ENCODE data around the gene UNC5B. TPM values are rescaled to one million over a fixed set of nuclear protein-coding genes. Genes with fewer than 3 reads are reported as not detected.
"Not testable (repeated sequence)": the region's sequence is repeated elsewhere in the genome, so short reads cannot be mapped to it uniquely, and the experiment has no call there.

Gene UNC5B
- total and polyA plus RNA-seq, 2 experiments from 2014 or later = 2.7 to 6.5 TPM

- in situ Hi-C loops (cut with MboI) = no loop called here
- 0 out of 2 replicates have a peak, but pooled peaks cover under 1% of the 10 kb centered on the region for H3K27me3 ChIP-seq (replicated peaks; ENCODE audit: insufficient read depth)
- peak overlapping the region; percentile 94 for H2AFZ ChIP-seq
- WGBS, 2 experiments (ENCODE audit: low coverage in 1 of 2, low lambda C conversion rate in 2 of 2, missing lambda C conversion rate in 2 of 2) = 31% methylated on average over 8 of the region's 8 CpGs
- H3K9me2 ChIP-seq (ENCODE audit: insufficient read depth) = no peaks in the 10 kb centered on the region
- peak overlapping the region; percentile 81 for H3K9ac ChIP-seq
- H3F3A ChIP-seq (ENCODE audit: insufficient read depth) = no peaks in the 10 kb centered on the region
- H4K20me1 ChIP-seq (ENCODE audit: insufficient read depth) = no peaks in the 10 kb centered on the region
- DNase-seq = peak; percentile 60
- H3K79me2 ChIP-seq (ENCODE audit: insufficient read depth) = peaks cover 19% of the 10 kb centered on the region
- no peaks in the 10 kb centered on the region for H3K9me3 ChIP-seq (ENCODE audit: low read depth)
- H3K27ac ChIP-seq = peak overlapping the region; percentile 13
- H3K4me1 ChIP-seq (ENCODE audit: insufficient read depth) = peaks cover 8% of the 10 kb centered on the region
- TF ChIP-seq EZH2phosphoT487 (IDR thresholded peaks at IDR 0.05; ENCODE audit: insufficient read depth, low read depth) (no peak), EZH2 (IDR thresholded peaks at IDR 0.05; ENCODE audit: insufficient read depth, poor library complexity, severe bottlenecking) (no peak)
- no peaks in the 10 kb centered on the region for H3K36me3 ChIP-seq (ENCODE audit: low read depth)
- H3K4me2 ChIP-seq (ENCODE audit: unreplicated experiment) = peak overlapping the region; percentile 97
- H3K4me3 ChIP-seq = peak overlapping the region; percentile 80
Observed at GRCh38 chr10:71216751-71217265, 4.4 kb downstream of the UNC5B start.

GRCh38 chr10:71217266-71218045 lies 5.1 kb downstream of the UNC5B start:
- Histone ChIP-seq H3K9me3 (ENCODE audit: low read depth) (no peaks in the 10 kb centered on the region), H2AFZ (peak overlapping the region; percentile 94), H3K9ac (peak overlapping the region; percentile 81), H3K79me2 (ENCODE audit: insufficient read depth) (peaks cover 19% of the 10 kb centered on the region), H3K36me3 (ENCODE audit: low read depth) (no peaks in the 10 kb centered on the region), H3K4me1 (ENCODE audit: insufficient read depth) (peaks cover 8% of the 10 kb centered on the region), H3K27me3 (replicated peaks; ENCODE audit: insufficient read depth) (no peaks in the 10 kb centered on the region), H3K27ac (peak overlapping the region; percentile 13), H3K9me2 (ENCODE audit: insufficient read depth) (no peaks in the 10 kb centered on the region), H4K20me1 (ENCODE audit: insufficient read depth) (no peaks in the 10 kb centered on the region), H3K4me2 (ENCODE audit: unreplicated experiment) (peak overlapping the region; percentile 97), H3F3A (ENCODE audit: insufficient read depth) (no peaks in the 10 kb centered on the region), H3K4me3 (peak overlapping the region; percentile 80)
- peak; percentile 62 for DNase-seq
- no peak for TF ChIP-seq EZH2 (IDR thresholded peaks at IDR 0.05; ENCODE audit: insufficient read depth, poor library complexity, severe bottlenecking)
- no peak for TF ChIP-seq EZH2phosphoT487 (IDR thresholded peaks at IDR 0.05; ENCODE audit: insufficient read depth, low read depth)
- 4% methylated on average over 42 to 57 of the region's 57 CpGs for WGBS, 2 experiments (ENCODE audit: low coverage in 1 of 2, low lambda C conversion rate in 2 of 2, missing lambda C conversion rate in 2 of 2)
- in situ Hi-C loops (cut with MboI) = no loop called here

GRCh38 chr10:71218046-71218650 lies 5.8 kb downstream of the UNC5B start:
- WGBS, 2 experiments (ENCODE audit: low coverage in 1 of 2, low lambda C conversion rate in 2 of 2, missing lambda C conversion rate in 2 of 2) = 41 to 71% methylated on average over 1 to 4 of the region's 4 CpGs
- H3K36me3 ChIP-seq (ENCODE audit: low read depth) = no peaks in the 10 kb centered on the region
- no peaks in the 10 kb centered on the region for H3K9me2 ChIP-seq (ENCODE audit: insufficient read depth)
- H3K4me2 ChIP-seq (ENCODE audit: unreplicated experiment) = peak overlapping the region; percentile 97
- peaks cover 13% of the 10 kb centered on the region for H3K4me1 ChIP-seq (ENCODE audit: insufficient read depth)
- H3K9ac ChIP-seq = peak overlapping the region; percentile 81
- no peaks in the 10 kb centered on the region for H4K20me1 ChIP-seq (ENCODE audit: insufficient read depth)
- no peak overlapping the region for H3K27ac ChIP-seq
- in situ Hi-C loops (cut with MboI) = no loop called here
- peaks cover 19% of the 10 kb centered on the region for H3K79me2 ChIP-seq (ENCODE audit: insufficient read depth)
- H3K4me3 ChIP-seq = peak overlapping the region; percentile 80
- TF ChIP-seq EZH2 (IDR thresholded peaks at IDR 0.05; ENCODE audit: insufficient read depth, poor library complexity, severe bottlenecking) = no peak
- no peaks in the 10 kb centered on the region for H3F3A ChIP-seq (ENCODE audit: insufficient read depth)
- H3K9me3 ChIP-seq (ENCODE audit: low read depth) = no peaks in the 10 kb centered on the region
- H2AFZ ChIP-seq = peak overlapping the region; percentile 94
- DNase-seq = peak; percentile 63
- H3K27me3 ChIP-seq (replicated peaks; ENCODE audit: insufficient read depth) = no peaks in the 10 kb centered on the region

- no peak overlapping the region for H3K9ac ChIP-seq
- no peak overlapping the region for H2AFZ ChIP-seq
- no peaks in the 10 kb centered on the region for H3K27me3 ChIP-seq (replicated peaks; ENCODE audit: insufficient read depth)
- no peaks in the 10 kb centered on the region for H4K20me1 ChIP-seq (ENCODE audit: insufficient read depth)
- no peak for DNase-seq
- 91 to 95% methylated on average over 5 of the region's 5 CpGs for WGBS, 2 experiments (ENCODE audit: low coverage in 1 of 2, low lambda C conversion rate in 2 of 2, missing lambda C conversion rate in 2 of 2)
- no peak overlapping the region for H3K4me3 ChIP-seq
- H3K4me2 ChIP-seq (ENCODE audit: unreplicated experiment) = no peak overlapping the region
- H3K27ac ChIP-seq = no peak overlapping the region
- in situ Hi-C loops (cut with MboI) = no loop called here
- H3K9me2 ChIP-seq (ENCODE audit: insufficient read depth) = no peaks in the 10 kb centered on the region
- no peaks in the 10 kb centered on the region for H3F3A ChIP-seq (ENCODE audit: insufficient read depth)
- no peaks in the 10 kb centered on the region for H3K9me3 ChIP-seq (ENCODE audit: low read depth)
- H3K36me3 ChIP-seq (ENCODE audit: low read depth) = no peaks in the 10 kb centered on the region
- no peak for TF ChIP-seq EZH2phosphoT487 (IDR thresholded peaks at IDR 0.05; ENCODE audit: insufficient read depth, low read depth)
- TF ChIP-seq EZH2 (IDR thresholded peaks at IDR 0.05; ENCODE audit: insufficient read depth, poor library complexity, severe bottlenecking) = no peak
- peaks cover 19% of the 10 kb centered on the region for H3K79me2 ChIP-seq (ENCODE audit: insufficient read depth)
- H3K4me1 ChIP-seq (ENCODE audit: insufficient read depth) = peaks cover 17% of the 10 kb centered on the region
Observed at GRCh38 chr10:71218651-71219050, 6.3 kb downstream of the UNC5B start.

- H4K20me1 ChIP-seq (ENCODE audit: insufficient read depth); H3K27me3 ChIP-seq (replicated peaks; ENCODE audit: insufficient read depth); DNase-seq; H3F3A ChIP-seq (ENCODE audit: insufficient read depth); in situ Hi-C loops (cut with MboI); H3K4me2 ChIP-seq (ENCODE audit: unreplicated experiment); H2AFZ ChIP-seq; H3K9ac ChIP-seq; H3K4me3 ChIP-seq; H3K27ac ChIP-seq; H3K9me3 ChIP-seq (ENCODE audit: low read depth); H3K9me2 ChIP-seq (ENCODE audit: insufficient read depth); H3K36me3 ChIP-seq (ENCODE audit: low read depth): not testable (repeated sequence)
- peaks cover 17% of the 10 kb centered on the region for H3K4me1 ChIP-seq (ENCODE audit: insufficient read depth)
- WGBS, 2 experiments (ENCODE audit: low coverage in 1 of 2, low lambda C conversion rate in 2 of 2, missing lambda C conversion rate in 2 of 2) = 92 to 93% methylated on average over 7 of the region's 7 CpGs
- peaks cover 19% of the 10 kb centered on the region for H3K79me2 ChIP-seq (ENCODE audit: insufficient read depth)
Observed at GRCh38 chr10:71219236-71219917, 7.0 kb downstream of the UNC5B start.
